HG02884 (cell line): ENCODE results near the gene CLN5.
"Not testable (repeated sequence)": the region's sequence is repeated elsewhere in the genome, so short reads cannot be mapped to it uniquely, and the experiment has no call there.

ENCODE experiments used
- ATAC-seq: cut with Tn5 transposase; IDR thresholded peaks from one replicate; pipeline ENCODE4 v1.9.1; 2021; ENCODE audit warnings: mild to moderate bottlenecking, moderate library complexity; ENCODE audit not compliant: unreplicated experiment

The CLN5 gene

GRCh38 chr13:76974618-76974975 is 17.3 kb upstream of the CLN5 start:
- ATAC-seq: no peak

DNA sequence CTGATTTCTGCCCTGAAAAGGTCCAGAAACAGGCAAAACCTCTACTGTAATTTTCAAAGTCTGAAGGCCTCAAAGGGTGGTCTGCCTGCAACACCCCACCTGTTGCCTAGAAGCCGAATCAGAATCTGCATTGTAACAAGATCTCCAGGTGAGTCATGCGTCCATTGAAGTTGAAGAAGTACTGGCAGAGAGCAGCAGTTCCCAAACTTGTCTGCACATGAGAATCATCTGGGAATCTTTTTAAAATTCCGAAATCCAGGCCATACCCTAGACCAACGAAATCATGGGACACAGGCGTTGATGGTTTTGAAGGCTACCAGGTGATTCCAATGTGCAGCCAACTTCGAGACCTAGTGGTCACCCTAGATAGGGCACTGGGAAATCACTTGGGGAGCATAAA is 16.0 kb upstream of the CLN5 start:
- no peak for ATAC-seq

DNA sequence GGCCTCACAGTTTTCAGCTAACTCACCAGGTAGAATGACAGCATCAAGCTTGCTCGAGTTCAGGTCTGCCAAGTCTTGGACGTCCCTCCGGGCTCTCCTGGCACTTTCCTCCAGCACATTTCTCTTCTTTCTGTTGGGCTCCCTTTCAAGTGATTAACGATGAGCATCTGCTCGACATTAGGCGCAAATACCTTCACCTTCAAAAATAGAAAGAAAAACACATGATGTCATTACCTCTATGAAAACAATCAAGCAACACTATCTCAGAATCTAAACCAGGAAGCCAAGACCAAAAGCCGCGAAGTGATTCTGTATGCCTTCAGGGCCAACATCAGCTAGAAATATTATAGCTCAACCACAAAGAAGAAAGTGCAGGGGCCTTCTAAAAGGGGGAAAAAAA is 15.4 kb upstream of the CLN5 start:
- no peak for ATAC-seq

GRCh38 chr13:76976929-76977328 is 15.0 kb upstream of the CLN5 start:
- no peak for ATAC-seq

GRCh38 chr13:76980075-76980718 is 11.7 kb upstream of the CLN5 start:
- peak; percentile 100 for ATAC-seq

- ATAC-seq: no peak
Measured at GRCh38 chr13:76982061-76982460, 9.8 kb upstream of the CLN5 start.

DNA sequence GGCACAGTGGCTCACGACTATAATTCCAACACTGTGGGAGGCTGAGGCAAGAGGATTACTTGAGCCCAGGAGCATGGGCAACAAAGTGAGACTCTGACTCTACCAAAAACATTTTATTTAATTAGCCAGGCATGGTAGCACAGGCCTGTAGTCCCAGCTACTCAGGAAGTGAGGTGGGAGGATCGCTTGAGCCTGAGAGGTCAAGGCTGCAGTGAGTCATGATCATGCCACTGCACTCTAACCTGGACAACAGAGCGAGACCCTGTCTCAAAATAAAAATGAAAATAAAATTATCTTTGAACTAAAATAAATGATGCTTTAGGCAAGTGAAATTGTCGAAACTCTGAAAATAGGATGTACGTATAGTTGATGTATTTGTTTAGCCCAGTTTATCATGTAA is 8.2 kb upstream of the CLN5 start:
- ATAC-seq: no peak

DNA sequence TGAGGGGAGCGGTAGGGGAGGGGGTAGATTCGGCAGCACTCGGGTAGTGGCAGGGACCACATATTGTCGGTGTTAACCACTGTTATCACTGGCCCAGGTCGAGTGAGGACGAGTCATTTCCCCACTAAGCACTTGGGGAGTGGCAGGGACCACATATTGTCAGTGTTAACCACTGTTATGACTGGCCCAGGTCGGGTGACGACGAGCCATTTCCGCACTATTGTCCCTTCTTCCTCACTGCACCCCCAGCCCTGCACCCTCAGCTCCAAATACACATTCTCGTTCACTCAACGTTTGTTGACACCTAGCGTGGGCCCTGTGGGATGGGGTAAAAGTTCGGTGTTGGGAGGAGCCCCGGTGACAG is 467 bp upstream of the CLN5 start:
- peak; percentile 48 for ATAC-seq

DNA sequence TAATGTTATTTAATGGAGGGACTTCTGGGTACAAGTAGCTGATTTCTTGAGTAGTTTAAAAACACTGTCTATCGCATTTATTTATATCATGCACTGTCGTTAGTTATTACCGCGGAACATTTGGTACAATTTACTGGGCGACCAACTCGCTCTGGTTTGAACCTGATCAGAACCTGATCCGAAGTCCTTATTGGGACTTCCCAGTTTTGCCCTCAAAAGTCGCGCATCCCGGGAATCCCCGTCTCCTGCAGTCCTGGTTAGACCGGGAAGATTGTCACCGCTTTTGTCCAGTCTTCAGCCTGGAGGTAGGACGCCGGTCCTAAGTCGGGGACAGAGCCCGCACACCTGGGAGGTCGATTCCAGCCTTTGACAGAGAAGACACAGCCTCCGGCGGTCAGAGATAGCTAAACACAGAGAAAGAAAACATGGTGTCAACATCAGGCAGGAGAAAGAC is 694 bp downstream of the CLN5 start:
- ATAC-seq: no peak

DNA sequence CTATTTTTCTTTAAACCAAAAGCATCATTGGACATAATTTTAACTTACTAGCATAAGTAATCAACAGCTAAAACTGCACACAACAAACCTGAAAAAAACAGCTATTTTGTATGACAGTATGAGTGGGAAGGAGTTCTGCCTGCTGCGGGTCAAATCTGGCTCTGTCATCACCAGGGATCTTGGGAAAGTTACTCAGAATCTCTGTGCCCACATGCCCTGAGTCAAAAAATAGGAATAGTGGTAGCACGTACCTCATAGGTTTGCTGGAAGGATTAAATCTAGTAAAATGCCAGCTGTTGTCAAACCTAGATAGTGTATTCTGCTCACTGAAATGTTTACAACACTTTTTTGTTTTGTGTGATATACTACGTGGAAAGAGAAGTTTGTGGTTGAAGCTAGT is 1.1 kb downstream of the CLN5 start:
- ATAC-seq: no peak

DNA sequence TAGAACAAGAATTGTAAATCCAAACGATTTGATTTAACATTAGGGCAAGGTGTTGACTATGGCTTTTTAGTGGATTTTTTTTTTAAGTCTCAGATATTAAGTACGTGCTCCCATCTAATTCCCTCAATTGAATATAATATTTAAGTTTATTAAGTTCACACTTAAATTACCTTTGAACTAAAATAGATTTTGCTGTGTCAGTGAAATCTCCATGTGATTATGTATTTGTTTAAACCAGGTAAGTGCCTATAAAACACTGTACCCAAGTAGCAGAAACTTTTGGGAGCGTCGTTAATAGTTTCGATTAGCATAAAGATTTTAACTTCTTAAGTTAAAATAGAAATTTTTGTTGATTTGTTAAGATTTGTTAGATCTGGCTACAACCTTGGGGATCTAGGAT is 1.6 kb downstream of the CLN5 start:
- no peak for ATAC-seq

- no peak for ATAC-seq
Measured at GRCh38 chr13:76994281-76994680, 2.4 kb downstream of the CLN5 start.

- no peak for ATAC-seq
Measured at GRCh38 chr13:77000475-77000874, 8.6 kb downstream of the CLN5 start.

DNA sequence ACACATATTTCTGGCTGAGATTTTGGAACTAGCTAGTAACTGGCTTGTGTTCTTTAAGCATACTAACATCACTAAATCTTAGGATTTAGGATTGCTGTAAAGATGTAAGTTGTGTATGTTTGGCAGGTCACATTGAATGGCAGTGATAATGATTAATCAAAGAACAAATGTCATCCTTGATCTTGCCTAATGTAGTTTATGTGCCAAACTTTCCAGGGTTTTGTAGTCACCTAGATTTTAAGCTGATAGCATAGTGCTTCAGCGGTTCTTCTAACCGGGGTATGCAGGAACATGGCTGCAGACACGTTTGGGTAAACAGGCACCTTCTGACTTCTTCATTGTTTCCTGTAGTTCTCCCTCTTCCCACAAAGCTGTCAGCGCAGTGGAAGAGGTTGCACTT is 9.7 kb downstream of the CLN5 start:
- ATAC-seq: no peak

DNA sequence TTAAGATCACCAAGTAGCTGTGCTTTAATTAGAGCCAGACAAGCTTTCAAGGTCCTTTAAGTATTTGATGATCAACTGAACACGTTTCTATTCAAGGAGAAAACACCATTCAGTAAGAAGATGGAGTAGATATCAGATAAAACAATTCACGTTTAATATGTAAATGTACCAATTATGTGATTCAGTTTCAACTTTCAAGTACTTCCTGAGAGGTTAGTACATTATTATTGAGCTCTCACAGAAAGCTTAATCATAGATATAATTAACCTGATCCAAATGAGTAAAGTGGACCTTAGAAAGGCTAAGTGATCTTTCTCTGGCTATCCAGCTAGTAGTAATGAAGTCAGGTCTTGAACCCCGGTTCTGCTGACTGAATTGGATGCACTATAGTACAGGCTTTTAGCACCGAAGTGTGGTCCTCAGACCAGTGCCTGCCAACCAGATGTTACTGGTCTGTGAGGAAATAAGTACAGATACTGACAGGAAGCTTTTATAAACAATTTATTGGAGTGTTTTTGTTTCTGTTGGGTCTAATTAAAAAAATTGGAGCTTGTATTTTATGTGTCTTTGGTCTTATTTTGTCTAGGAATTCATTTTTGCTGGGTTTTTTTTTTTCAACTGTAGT is 10.2 kb downstream of the CLN5 start:
- no peak for ATAC-seq

DNA sequence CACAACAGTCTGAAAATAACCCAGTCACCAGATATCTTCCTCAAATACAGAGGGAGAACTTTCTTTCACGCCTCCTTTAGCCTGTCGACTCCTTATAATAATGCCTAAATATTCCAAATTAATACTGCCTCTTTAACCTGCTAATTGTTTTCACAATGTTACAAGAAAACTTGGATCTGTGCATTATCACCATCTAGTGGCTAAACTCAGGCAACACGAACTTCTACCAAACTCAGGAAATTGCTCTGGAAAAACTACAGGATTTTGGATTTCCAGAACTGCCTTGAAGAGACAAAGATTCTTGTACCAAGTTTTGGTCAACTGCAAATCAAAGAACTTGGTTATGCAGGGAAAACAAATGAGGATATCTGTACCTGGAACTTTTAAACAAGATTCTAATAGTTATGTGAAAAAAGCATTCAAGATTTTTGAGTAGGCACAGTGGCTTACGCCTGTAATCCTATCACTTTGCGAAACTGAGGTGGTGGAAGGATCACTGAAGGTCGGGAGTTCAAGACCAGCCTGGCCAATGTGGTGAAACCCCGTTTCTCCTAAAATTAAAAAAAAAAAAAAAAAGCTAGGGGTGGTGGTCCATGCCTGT is 10.8 kb downstream of the CLN5 start:
- no peak for ATAC-seq

- not testable (repeated sequence) for ATAC-seq
Measured at GRCh38 chr13:77008337-77008736, 16.5 kb downstream of the CLN5 start.

DNA sequence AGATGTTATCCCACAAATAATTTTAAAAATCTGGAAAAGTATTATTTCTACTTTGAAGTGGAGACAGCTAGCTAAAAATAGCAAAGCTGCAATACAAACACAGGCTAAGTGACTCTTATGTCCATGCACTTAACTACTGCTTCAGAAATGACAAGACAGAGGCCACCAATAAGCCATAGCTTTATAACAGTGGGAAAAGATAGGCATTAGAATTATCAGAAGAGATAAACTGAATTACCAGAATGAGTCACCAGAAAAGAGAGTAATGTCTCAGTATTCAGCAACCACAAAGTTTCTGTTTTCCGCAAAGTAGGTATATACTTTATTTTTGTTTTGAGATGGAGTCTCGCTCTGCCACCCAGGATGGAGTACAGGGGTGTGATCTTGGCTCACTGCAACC is 17.1 kb downstream of the CLN5 start:
- peak; percentile 75 for ATAC-seq

DNA sequence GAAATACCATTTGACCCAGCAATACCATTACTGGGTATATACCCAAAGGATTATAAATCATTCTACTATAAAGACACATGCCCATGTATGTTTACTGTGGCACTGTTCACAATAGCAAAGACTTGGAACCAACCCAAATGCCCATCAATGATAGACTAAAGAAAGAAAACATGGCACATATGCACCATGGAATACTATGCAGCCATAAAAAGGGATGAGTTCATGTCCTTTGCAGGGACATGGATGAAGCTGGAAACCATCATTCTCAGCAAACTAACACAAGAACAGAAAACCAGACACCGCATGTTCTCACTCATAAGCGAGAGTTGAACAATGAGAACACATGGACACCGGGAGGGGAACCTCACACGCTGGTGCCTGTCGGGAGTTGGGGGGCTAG is 17.8 kb downstream of the CLN5 start:
- not testable (repeated sequence) for ATAC-seq

DNA sequence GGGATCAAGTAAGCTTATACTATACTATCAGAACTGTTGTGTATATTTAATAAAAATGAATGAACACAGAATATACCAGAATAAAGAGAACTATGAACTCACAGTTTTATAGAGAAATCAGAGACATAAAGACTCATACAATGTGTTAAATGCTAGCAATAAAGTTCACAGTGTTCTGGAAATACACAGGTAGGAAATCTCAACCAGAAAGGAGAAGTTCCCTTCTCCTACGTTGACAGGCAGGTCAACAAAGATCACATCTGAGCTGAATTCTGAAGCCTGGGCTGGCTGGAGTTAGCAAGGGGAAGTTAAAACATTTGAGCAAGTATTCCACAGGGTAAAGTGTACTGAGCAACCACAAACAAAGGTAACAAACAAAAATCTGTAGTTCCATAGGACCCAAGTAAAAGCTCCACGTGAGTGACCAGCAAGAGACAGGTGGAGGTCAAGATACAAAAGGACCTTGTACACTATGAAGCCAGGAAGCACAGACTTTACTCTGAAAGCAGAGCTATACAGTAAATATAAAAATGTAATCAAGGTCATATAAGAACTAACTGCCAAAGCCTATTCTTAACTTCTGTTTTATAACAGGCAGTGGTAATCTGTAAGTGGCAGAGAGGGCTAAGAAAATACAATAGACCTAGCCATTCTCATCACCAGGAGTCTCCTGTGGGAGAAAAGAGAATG is 22.1 kb downstream of the CLN5 start:
- no peak for ATAC-seq

GRCh38 chr13:77014906-77015685 is 23.2 kb downstream of the CLN5 start:
- ATAC-seq: no peak
